ENCODE measurements around the gene PLEKHM1.
A peak's percentile ranks its signal among the peaks of the same experiment; 100 is the strongest.

The PLEKHM1 gene

GRCh38 chr17:45427181-45427835, 63.2 kb downstream of the PLEKHM1 start:
- DNase-seq (ENCODE audit: low spot score) = no peak

GRCh38 chr17:45426561-45426960, 64.0 kb downstream of the PLEKHM1 start:
- DNase-seq (ENCODE audit: low spot score) = no peak

- no peak for DNase-seq (ENCODE audit: low spot score)
These were observed 64.5 kb downstream of the PLEKHM1 start for GRCh38 chr17:45425984-45426413.

- peak; percentile 63 for DNase-seq (ENCODE audit: low spot score)
These were observed 65.2 kb downstream of the PLEKHM1 start for GRCh38 chr17:45425125-45425983.

GRCh38 chr17:45424769-45425124, 65.8 kb downstream of the PLEKHM1 start:
- no peak for DNase-seq (ENCODE audit: low spot score)

- no peak for DNase-seq (ENCODE audit: low spot score)
These were observed 66.6 kb downstream of the PLEKHM1 start for GRCh38 chr17:45423975-45424335.

- DNase-seq (ENCODE audit: low spot score) = no peak
These were observed 67.1 kb downstream of the PLEKHM1 start for GRCh38 chr17:45423304-45423974.

GRCh38 chr17:45414990-45415881, 75.3 kb downstream of the PLEKHM1 start:
- no peak for DNase-seq (ENCODE audit: low spot score)

- DNase-seq (ENCODE audit: low spot score) = no peak
These were observed 77.0 kb downstream of the PLEKHM1 start for GRCh38 chr17:45413498-45413923.

GRCh38 chr17:45411348-45412105, 79.0 kb downstream of the PLEKHM1 start:
- no peak for DNase-seq (ENCODE audit: low spot score)

GRCh38 chr17:45410144-45411091, 80.1 kb downstream of the PLEKHM1 start:
- DNase-seq (ENCODE audit: low spot score) = no peak

- no peak for DNase-seq (ENCODE audit: low spot score)
These were observed 80.9 kb downstream of the PLEKHM1 start for GRCh38 chr17:45409659-45410076.

GRCh38 chr17:45408611-45409421, 81.7 kb downstream of the PLEKHM1 start:
- no peak for DNase-seq (ENCODE audit: low spot score)

- no peak for DNase-seq (ENCODE audit: low spot score)
These were observed 84.4 kb downstream of the PLEKHM1 start for GRCh38 chr17:45406107-45406506.

GRCh38 chr17:45405250-45406086, 85.1 kb downstream of the PLEKHM1 start:
- DNase-seq (ENCODE audit: low spot score) = peak; percentile 30

- DNase-seq (ENCODE audit: low spot score) = no peak
These were observed 85.7 kb downstream of the PLEKHM1 start for GRCh38 chr17:45404870-45405249.

GRCh38 chr17:45403906-45404490, 86.5 kb downstream of the PLEKHM1 start:
- no peak for DNase-seq (ENCODE audit: low spot score)

GRCh38 chr17:45402916-45403315, 87.6 kb downstream of the PLEKHM1 start:
- DNase-seq (ENCODE audit: low spot score) = no peak
